ENCODE measurements around the gene NLGN1.

NLGN1 gene

GRCh38 chr3:173890091-173890490, 492.5 kb downstream of the NLGN1 start:
- Histone ChIP-seq H4K12ac (ENCODE audit: low read depth, low read length) (no peak overlapping the region), H3K18ac (ENCODE audit: low read length) (no peak overlapping the region), H3K4me3 (ENCODE audit: low read depth, low read length) (no peak overlapping the region), H3K79me2 (ENCODE audit: control insufficient read depth, insufficient read depth, low read length, poor library complexity) (no peaks in the 10 kb centered on the region), H4K8ac (ENCODE audit: low read depth, low read length) (no peak overlapping the region), H3K36me3 (ENCODE audit: control insufficient read depth in 1 of 2, insufficient read depth in 2 of 2, low read length in 2 of 2) (no peaks in the 10 kb centered on the region), H3K4me2 (ENCODE audit: low read length) (no peak overlapping the region), H2BK120ac (ENCODE audit: insufficient read depth, low read length, poor library complexity) (no peak overlapping the region), H3K14ac (ENCODE audit: low read length) (no peak overlapping the region), H3K23ac (ENCODE audit: low read length) (no peak overlapping the region), H3K9me3 (ENCODE audit: insufficient read depth, low read depth, low read length) (no peaks in the 10 kb centered on the region), H3K4ac (ENCODE audit: low read depth, low read length) (no peak overlapping the region), H4K91ac (ENCODE audit: low read depth, low read length) (no peak overlapping the region), H3K79me1 (ENCODE audit: low read length) (no peaks in the 10 kb centered on the region), H3K27ac (ENCODE audit: low read depth, low read length) (no peak overlapping the region), H2BK12ac (ENCODE audit: low read length) (no peak overlapping the region), H2BK5ac (ENCODE audit: low read depth, low read length, poor library complexity) (no peak overlapping the region), H3K9ac (ENCODE audit: low read length) (no peak overlapping the region), H2AK5ac (ENCODE audit: low read length) (no peak overlapping the region), H3K27me3 (ENCODE audit: insufficient read depth, low read length) (no peaks in the 10 kb centered on the region), H3K4me1 (ENCODE audit: control insufficient read depth in 1 of 2, insufficient read depth in 2 of 2, low read length in 2 of 2) (no peaks in the 10 kb centered on the region), H2AFZ (ENCODE audit: insufficient read depth, low read length, poor library complexity) (no peak overlapping the region)
- WGBS (ENCODE audit: extremely low coverage, insufficient coverage, insufficient read length) = no CpG with 5 or more reads among the region's 4 CpGs
- no peak for DNase-seq

GRCh38 chr3:173891272-173892100, 493.9 kb downstream of the NLGN1 start:
- Histone ChIP-seq H3K27ac (ENCODE audit: low read depth, low read length) (no peak overlapping the region), H3K79me1 (ENCODE audit: low read length) (no peaks in the 10 kb centered on the region), H2BK12ac (ENCODE audit: low read length) (no peak overlapping the region), H3K4me2 (ENCODE audit: low read length) (no peak overlapping the region), H3K36me3 (ENCODE audit: control insufficient read depth in 1 of 2, insufficient read depth in 2 of 2, low read length in 2 of 2) (no peaks in the 10 kb centered on the region), H2AFZ (ENCODE audit: insufficient read depth, low read length, poor library complexity) (no peak overlapping the region), H3K4me1 (ENCODE audit: control insufficient read depth in 1 of 2, insufficient read depth in 2 of 2, low read length in 2 of 2) (no peaks in the 10 kb centered on the region), H2BK5ac (ENCODE audit: low read depth, low read length, poor library complexity) (no peak overlapping the region), H3K9me3 (ENCODE audit: insufficient read depth, low read depth, low read length) (no peaks in the 10 kb centered on the region), H3K4ac (ENCODE audit: low read depth, low read length) (no peak overlapping the region), H3K27me3 (ENCODE audit: insufficient read depth, low read length) (no peaks in the 10 kb centered on the region), H3K9ac (ENCODE audit: low read length) (no peak overlapping the region), H4K12ac (ENCODE audit: low read depth, low read length) (no peak overlapping the region), H3K18ac (ENCODE audit: low read length) (no peak overlapping the region), H2AK5ac (ENCODE audit: low read length) (no peak overlapping the region), H3K23ac (ENCODE audit: low read length) (no peak overlapping the region), H3K14ac (ENCODE audit: low read length) (no peak overlapping the region), H4K8ac (ENCODE audit: low read depth, low read length) (no peak overlapping the region), H4K91ac (ENCODE audit: low read depth, low read length) (no peak overlapping the region), H3K4me3 (ENCODE audit: low read depth, low read length) (no peak overlapping the region), H2BK120ac (ENCODE audit: insufficient read depth, low read length, poor library complexity) (no peak overlapping the region), H3K79me2 (ENCODE audit: control insufficient read depth, insufficient read depth, low read length, poor library complexity) (no peaks in the 10 kb centered on the region)
- WGBS (ENCODE audit: extremely low coverage, insufficient coverage, insufficient read length) = no CpG with 5 or more reads among the region's 4 CpGs
- no peak for DNase-seq

GRCh38 chr3:173892547-173892946, 495.0 kb downstream of the NLGN1 start:
- H3K4me1 ChIP-seq (ENCODE audit: control insufficient read depth in 1 of 2, insufficient read depth in 2 of 2, low read length in 2 of 2) = no peaks in the 10 kb centered on the region
- no peaks in the 10 kb centered on the region for H3K79me1 ChIP-seq (ENCODE audit: low read length)
- no peak overlapping the region for H2BK5ac ChIP-seq (ENCODE audit: low read depth, low read length, poor library complexity)
- no peak overlapping the region for H2AK5ac ChIP-seq (ENCODE audit: low read length)
- no peaks in the 10 kb centered on the region for H3K36me3 ChIP-seq (ENCODE audit: control insufficient read depth in 1 of 2, insufficient read depth in 2 of 2, low read length in 2 of 2)
- H2BK12ac ChIP-seq (ENCODE audit: low read length) = no peak overlapping the region
- no peak overlapping the region for H4K91ac ChIP-seq (ENCODE audit: low read depth, low read length)
- DNase-seq = no peak
- H3K14ac ChIP-seq (ENCODE audit: low read length) = no peak overlapping the region
- H3K9ac ChIP-seq (ENCODE audit: low read length) = no peak overlapping the region
- H3K18ac ChIP-seq (ENCODE audit: low read length) = no peak overlapping the region
- H3K27me3 ChIP-seq (ENCODE audit: insufficient read depth, low read length) = no peaks in the 10 kb centered on the region
- no peaks in the 10 kb centered on the region for H3K9me3 ChIP-seq (ENCODE audit: insufficient read depth, low read depth, low read length)
- no peaks in the 10 kb centered on the region for H3K79me2 ChIP-seq (ENCODE audit: control insufficient read depth, insufficient read depth, low read length, poor library complexity)
- H3K23ac ChIP-seq (ENCODE audit: low read length) = no peak overlapping the region
- H4K8ac ChIP-seq (ENCODE audit: low read depth, low read length) = no peak overlapping the region
- no peak overlapping the region for H3K27ac ChIP-seq (ENCODE audit: low read depth, low read length)
- no peak overlapping the region for H3K4me2 ChIP-seq (ENCODE audit: low read length)
- no peak overlapping the region for H2BK120ac ChIP-seq (ENCODE audit: insufficient read depth, low read length, poor library complexity)
- H3K4me3 ChIP-seq (ENCODE audit: low read depth, low read length) = no peak overlapping the region
- no peak overlapping the region for H2AFZ ChIP-seq (ENCODE audit: insufficient read depth, low read length, poor library complexity)
- WGBS (ENCODE audit: extremely low coverage, insufficient coverage, insufficient read length) = no CpG with 5 or more reads among the region's 4 CpGs
- no peak overlapping the region for H3K4ac ChIP-seq (ENCODE audit: low read depth, low read length)
- H4K12ac ChIP-seq (ENCODE audit: low read depth, low read length) = no peak overlapping the region

GRCh38 chr3:173893066-173893465, 495.5 kb downstream of the NLGN1 start:
- Histone ChIP-seq H3K79me1 (ENCODE audit: low read length) (no peaks in the 10 kb centered on the region), H3K27ac (ENCODE audit: low read depth, low read length) (no peak overlapping the region), H4K12ac (ENCODE audit: low read depth, low read length) (no peak overlapping the region), H3K27me3 (ENCODE audit: insufficient read depth, low read length) (no peaks in the 10 kb centered on the region), H2BK120ac (ENCODE audit: insufficient read depth, low read length, poor library complexity) (no peak overlapping the region), H3K4me2 (ENCODE audit: low read length) (no peak overlapping the region), H2AK5ac (ENCODE audit: low read length) (no peak overlapping the region), H2BK12ac (ENCODE audit: low read length) (no peak overlapping the region), H3K9ac (ENCODE audit: low read length) (no peak overlapping the region), H3K79me2 (ENCODE audit: control insufficient read depth, insufficient read depth, low read length, poor library complexity) (no peaks in the 10 kb centered on the region), H3K9me3 (ENCODE audit: insufficient read depth, low read depth, low read length) (no peaks in the 10 kb centered on the region), H4K8ac (ENCODE audit: low read depth, low read length) (no peak overlapping the region), H3K4me1 (ENCODE audit: control insufficient read depth in 1 of 2, insufficient read depth in 2 of 2, low read length in 2 of 2) (no peaks in the 10 kb centered on the region), H2BK5ac (ENCODE audit: low read depth, low read length, poor library complexity) (no peak overlapping the region), H3K14ac (ENCODE audit: low read length) (no peak overlapping the region), H4K91ac (ENCODE audit: low read depth, low read length) (no peak overlapping the region), H2AFZ (ENCODE audit: insufficient read depth, low read length, poor library complexity) (no peak overlapping the region), H3K36me3 (ENCODE audit: control insufficient read depth in 1 of 2, insufficient read depth in 2 of 2, low read length in 2 of 2) (no peaks in the 10 kb centered on the region), H3K18ac (ENCODE audit: low read length) (no peak overlapping the region), H3K23ac (ENCODE audit: low read length) (no peak overlapping the region), H3K4ac (ENCODE audit: low read depth, low read length) (no peak overlapping the region), H3K4me3 (ENCODE audit: low read depth, low read length) (no peak overlapping the region)
- no peak for DNase-seq
- no CpG with 5 or more reads among the region's 4 CpGs for WGBS (ENCODE audit: extremely low coverage, insufficient coverage, insufficient read length)
